HG02678 (cell line): ENCODE data around the gene SPON1.
A peak's percentile ranks its signal among the peaks of the same experiment; 100 is the strongest.
"Not testable (repeated sequence)": the region's sequence is repeated elsewhere in the genome, so short reads cannot be mapped to it uniquely, and the experiment has no call there.

Source experiments
- ATAC-seq: cut with Tn5 transposase; IDR thresholded peaks from one replicate; pipeline ENCODE4 v1.9.1; 2021; ENCODE audit warnings: mild to moderate bottlenecking, moderate library complexity; ENCODE audit not compliant: unreplicated experiment

Gene SPON1

GRCh38 chr11:14262271-14262846 lies 299.8 kb downstream of the SPON1 start:
- no peak for ATAC-seq

- no peak for ATAC-seq
Observed at GRCh38 chr11:14264966-14265365, 302.4 kb downstream of the SPON1 start.

GRCh38 chr11:14266622-14267021 lies 304.1 kb downstream of the SPON1 start:
- ATAC-seq, result no peak

GRCh38 chr11:14267861-14268635 lies 305.5 kb downstream of the SPON1 start:
- no peak for ATAC-seq

GRCh38 chr11:14269692-14270573 lies 307.4 kb downstream of the SPON1 start:
- ATAC-seq, result peak; percentile 55

GRCh38 chr11:14270690-14271542 lies 308.4 kb downstream of the SPON1 start:
- peak; percentile 59 for ATAC-seq

- no peak for ATAC-seq
Observed at GRCh38 chr11:14273895-14274294, 311.4 kb downstream of the SPON1 start.

GRCh38 chr11:14275076-14275475 lies 312.6 kb downstream of the SPON1 start:
- no peak for ATAC-seq

GRCh38 chr11:14278869-14279268 lies 316.3 kb downstream of the SPON1 start:
- ATAC-seq, result not testable (repeated sequence)

- no peak for ATAC-seq
Observed at GRCh38 chr11:14288189-14288935, 325.8 kb downstream of the SPON1 start.

- ATAC-seq, result no peak
Observed at GRCh38 chr11:14290422-14290821, 327.9 kb downstream of the SPON1 start.

GRCh38 chr11:14299921-14300320 lies 337.4 kb downstream of the SPON1 start:
- no peak for ATAC-seq

GRCh38 chr11:14300661-14301304 lies 338.3 kb downstream of the SPON1 start:
- peak; percentile 94 for ATAC-seq

GRCh38 chr11:14304601-14305000 lies 342.1 kb downstream of the SPON1 start:
- no peak for ATAC-seq

GRCh38 chr11:14305649-14306048 lies 343.1 kb downstream of the SPON1 start:
- no peak for ATAC-seq

- ATAC-seq, result no peak
Observed at GRCh38 chr11:14306481-14306880, 344.0 kb downstream of the SPON1 start.

GRCh38 chr11:14308114-14308896 lies 345.8 kb downstream of the SPON1 start:
- ATAC-seq, result peak; percentile 35

GRCh38 chr11:14308897-14309387 lies 346.4 kb downstream of the SPON1 start:
- peak; percentile 39 for ATAC-seq
